ENCODE results near the gene RANGAP1. TPM values are rescaled to one million over a fixed set of nuclear protein-coding genes. Genes with fewer than 3 reads are reported as not detected.

Gene RANGAP1
- total and polyA plus RNA-seq, 2 of the 13 experiments (the other 11 are each of a cell fraction or from before 2014, with no cell fraction given) = 51.8 to 83.9 TPM

GRCh38 chr22:41285441-41285819 is 557 bp downstream of the RANGAP1 start (continued):
- TF ChIP-seq RERE (CRISPR knock-in tag; IDR thresholded peaks at IDR 0.05; ENCODE audit: low read depth) (no peak), ZBTB1 (CRISPR knock-in tag; IDR thresholded peaks at IDR 0.05; ENCODE audit: borderline replicate concordance) (no peak), ZBTB7A (CRISPR knock-in tag; IDR thresholded peaks at IDR 0.05) (no peak), FOXJ3 (CRISPR knock-in tag; IDR thresholded peaks at IDR 0.05; ENCODE audit: borderline replicate concordance) (no peak), SRY (CRISPR knock-in tag; IDR thresholded peaks at IDR 0.05) (no peak), MYC (CRISPR knock-in tag; IDR thresholded peaks at IDR 0.05; ENCODE audit: borderline replicate concordance) (no peak), ZNF703 (CRISPR knock-in tag; IDR thresholded peaks at IDR 0.05; ENCODE audit: borderline replicate concordance) (no peak), MAZ (IDR thresholded peaks at IDR 0.05; ENCODE audit: borderline replicate concordance, low read depth, low read length) (peak; percentile 33; the same call in 1 of the 2 replicates), MAZ (CRISPR knock-in tag; IDR thresholded peaks at IDR 0.05; ENCODE audit: low read depth) (no peak), PAXIP1 (CRISPR knock-in tag; conservative IDR thresholded peaks at IDR 0.05) (no peak), TERF1 (CRISPR knock-in tag; IDR thresholded peaks at IDR 0.05) (no peak), ZNF704 (CRISPR knock-in tag; IDR thresholded peaks at IDR 0.05; ENCODE audit: borderline replicate concordance) (no peak), KAT7 (CRISPR knock-in tag; IDR thresholded peaks at IDR 0.05; ENCODE audit: borderline replicate concordance) (no peak), CEBPG (CRISPR knock-in tag; IDR thresholded peaks at IDR 0.05) (no peak), ZNF562 (CRISPR knock-in tag; IDR thresholded peaks at IDR 0.05; ENCODE audit: borderline replicate concordance) (no peak), CENPBD1 (CRISPR knock-in tag; IDR thresholded peaks at IDR 0.05; ENCODE audit: borderline replicate concordance, low read depth) (no peak)
